ENCODE data around the gene BUB3.

- no peak for TF ChIP-seq CTCF (IDR thresholded peaks at IDR 0.05)
- no peak for TF ChIP-seq POLR2A (IDR thresholded peaks at IDR 0.05)
- TF ChIP-seq POLR2AphosphoS5 (IDR thresholded peaks at IDR 0.05) = no peak
- TF ChIP-seq EP300 (IDR thresholded peaks at IDR 0.05) = no peak
Observed at GRCh38 chr10:123202506-123202905, 48.3 kb downstream of the BUB3 start.

Measured in sigmoid colon (tissue), 4 donors.